ENCODE measurements around the gene ING1.

- TF ChIP-seq GATA2 (IDR thresholded peaks at IDR 0.05; ENCODE audit: low read depth, low read length) (no peak), GATA3 (IDR thresholded peaks at IDR 0.05; ENCODE audit: low read depth, low read length) (no peak)
Measured at GRCh38 chr13:110669036-110669435, 44.5 kb upstream of the ING1 start.

All from SH-SY5Y (cell line).